ENCODE data around the gene OR56B1.

DNA sequence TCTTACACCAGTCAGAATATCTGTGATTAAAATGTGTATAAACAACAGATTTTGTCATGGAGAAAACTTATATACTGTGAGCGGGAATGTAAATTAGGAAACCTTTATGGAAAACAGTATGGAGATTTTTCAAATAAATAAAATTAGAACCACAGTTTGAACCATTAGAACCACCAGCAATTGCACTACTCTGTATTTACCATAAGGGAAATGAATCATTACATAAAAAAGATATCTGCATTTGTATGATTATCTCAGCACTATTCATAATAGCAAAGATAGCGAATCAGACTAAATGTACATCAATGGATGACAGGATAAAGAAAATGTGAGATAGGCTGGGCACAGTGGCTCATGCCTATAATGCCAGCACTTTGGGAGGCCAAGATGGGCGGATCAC is 10.4 kb downstream of the OR56B1 start:
- no peak for TF ChIP-seq POLR2A (IDR thresholded peaks at IDR 0.05)
- TF ChIP-seq, protein P1, sequence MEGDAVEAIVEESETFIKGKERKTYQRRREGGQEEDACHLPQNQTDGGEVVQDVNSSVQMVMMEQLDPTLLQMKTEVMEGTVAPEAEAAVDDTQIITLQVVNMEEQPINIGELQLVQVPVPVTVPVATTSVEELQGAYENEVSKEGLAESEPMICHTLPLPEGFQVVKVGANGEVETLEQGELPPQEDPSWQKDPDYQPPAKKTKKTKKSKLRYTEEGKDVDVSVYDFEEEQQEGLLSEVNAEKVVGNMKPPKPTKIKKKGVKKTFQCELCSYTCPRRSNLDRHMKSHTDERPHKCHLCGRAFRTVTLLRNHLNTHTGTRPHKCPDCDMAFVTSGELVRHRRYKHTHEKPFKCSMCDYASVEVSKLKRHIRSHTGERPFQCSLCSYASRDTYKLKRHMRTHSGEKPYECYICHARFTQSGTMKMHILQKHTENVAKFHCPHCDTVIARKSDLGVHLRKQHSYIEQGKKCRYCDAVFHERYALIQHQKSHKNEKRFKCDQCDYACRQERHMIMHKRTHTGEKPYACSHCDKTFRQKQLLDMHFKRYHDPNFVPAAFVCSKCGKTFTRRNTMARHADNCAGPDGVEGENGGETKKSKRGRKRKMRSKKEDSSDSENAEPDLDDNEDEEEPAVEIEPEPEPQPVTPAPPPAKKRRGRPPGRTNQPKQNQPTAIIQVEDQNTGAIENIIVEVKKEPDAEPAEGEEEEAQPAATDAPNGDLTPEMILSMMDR (IDR thresholded peaks at IDR 0.05), result no peak
- TF ChIP-seq POLR2AphosphoS5 (IDR thresholded peaks at IDR 0.05), result no peak
